Endothelial cell of umbilical vein (primary cell): ENCODE measurements around the gene PAEP. TPM values are rescaled to one million over a fixed set of nuclear protein-coding genes. Genes with fewer than 3 reads are reported as not detected.

Experiments
- BruUV-seq: library from RNA; stranded (reverse); fragments of 400-500 nt; replicated peaks from 2 replicates; lab custom pipeline; 2021; lab: Mats Ljungman, UMichigan
- CTCF ChIA-PET: fragments of 300-600, 350-600 bp; sonication (Branson Sonifier 250); formaldehyde crosslinking; loops from one replicate; lab custom pipeline; 2021; ENCODE audit warnings: antibody characterized with exemption, inconsistent platforms; lab: Charles Lee
- POLR2A ChIA-PET: fragments of 300-600, 350-600 bp; sonication (Branson Sonifier 250); formaldehyde crosslinking; loops from one replicate; lab custom pipeline; 2021; ENCODE audit warnings: antibody characterized with exemption, inconsistent platforms; lab: Charles Lee
- DNase-seq: peaks from one replicate; pipeline ENCODE4 v3.0.0-alpha.2; 2011; ENCODE audit warnings: low read depth, low spot score
- FAIRE-seq: peaks from 2 replicates; lab custom pipeline; 2011; peaks lifted over from hg19 to GRCh38; lab: Jason Lieb, UNC
- H2AFZ ChIP-seq: 2 replicates; pipeline ENCODE4 v1.6.0; 2012; ENCODE audit warnings: low read depth, low read length, control low read depth, inconsistent platforms
- H3K27ac ChIP-seq: 2 replicates; pipeline ENCODE4 v1.5.1; 2011; ENCODE audit warnings: low read depth, mild to moderate bottlenecking, control low read depth, low read length, moderate library complexity; ENCODE audit not compliant: insufficient read depth
- H3K27me3 ChIP-seq, 2 experiments: 2 replicates each; pipeline versions ENCODE4 v1.6.0 to v1.6.1; 2011; ENCODE audit warnings: low read length in 2 of 2, mixed read lengths in 1 of 2; ENCODE audit not compliant: control insufficient read depth in 2 of 2, insufficient read depth in 2 of 2
- H3K36me3 ChIP-seq, 2 experiments: 2 replicates in 1 of 2; 3 replicates in 1 of 2; pipeline ENCODE4 v1.5.1; 2011; ENCODE audit warnings: low read length in 2 of 2, mild to moderate bottlenecking in 1 of 2, moderate library complexity in 1 of 2; ENCODE audit not compliant: control insufficient read depth in 2 of 2, insufficient read depth in 2 of 2; ENCODE audit errors: extremely low read depth in 1 of 2
- H3K4me1 ChIP-seq: 3 replicates; pipeline ENCODE4 v1.5.1; 2011; ENCODE audit warnings: mild to moderate bottlenecking, low read length; ENCODE audit not compliant: control insufficient read depth, insufficient read depth; ENCODE audit errors: extremely low read depth
- H3K4me2 ChIP-seq: 2 replicates; pipeline ENCODE4 v1.6.1; 2011; ENCODE audit warnings: low read length, control low read depth, mixed read lengths; ENCODE audit not compliant: insufficient read depth
- H3K4me3 ChIP-seq, 3 experiments: fragments of 200-600 bp in 1 of 3; sonication (generic), shearing (Covaris generic) in 1 of 3; replicated peaks in 1 of 3; 2 replicates each; pipeline ENCODE4 v1.5.1; 2011 to 2016; ENCODE audit warnings: control low read depth in 3 of 3, low read length in 3 of 3, mild to moderate bottlenecking in 2 of 3, inconsistent platforms in 1 of 3, low read depth in 1 of 3, moderate library complexity in 1 of 3; ENCODE audit not compliant: insufficient read depth in 1 of 3
- H3K79me2 ChIP-seq: 2 replicates; pipeline ENCODE4 v1.6.0; 2012; ENCODE audit warnings: low read length, inconsistent platforms; ENCODE audit not compliant: control insufficient read depth, insufficient read depth
- H3K9ac ChIP-seq: replicated peaks from 2 replicates; pipeline ENCODE3; 2011; ENCODE audit warnings: low read length, control low read depth; ENCODE audit not compliant: insufficient read depth; ENCODE audit errors: extremely low read depth
- H3K9me1 ChIP-seq: replicated peaks from 3 replicates; pipeline ENCODE4 v1.6.0; 2011; ENCODE audit warnings: mild to moderate bottlenecking, low read length; ENCODE audit not compliant: control insufficient read depth, insufficient read depth; ENCODE audit errors: extremely low read depth
- H3K9me3 ChIP-seq: replicated peaks from 2 replicates; pipeline ENCODE4 v1.5.1; 2012; ENCODE audit warnings: low read length, inconsistent platforms; ENCODE audit not compliant: control insufficient read depth, insufficient read depth
- H4K20me1 ChIP-seq: replicated peaks from 2 replicates; pipeline ENCODE3; 2011; ENCODE audit warnings: mild to moderate bottlenecking, low read length; ENCODE audit not compliant: control insufficient read depth, insufficient read depth; ENCODE audit errors: extremely low read depth
- CTCF ChIP-seq, 2 donors: IDR thresholded peaks; 1 replicate in 1 of 2; 2 replicates in 1 of 2; pipeline ENCODE4 v1.5.1; 2011; ENCODE audit warnings: low read length in 2 of 2, mild to moderate bottlenecking in 2 of 2, moderate library complexity in 2 of 2, control low read depth in 1 of 2, inconsistent platforms in 1 of 2, low read depth in 1 of 2; ENCODE audit not compliant: insufficient read depth in 1 of 2; ENCODE audit errors: extremely low read depth in 1 of 2
- EZH2 ChIP-seq: IDR thresholded peaks from 2 replicates; pipeline ENCODE4 v1.6.1; 2012; ENCODE audit warnings: borderline replicate concordance, low read depth, mild to moderate bottlenecking, moderate library complexity, low read length, inconsistent platforms; ENCODE audit not compliant: severe bottlenecking
- FOS ChIP-seq: IDR thresholded peaks from 2 replicates; pipeline ENCODE4 v1.6.1; 2011; ENCODE audit warnings: mild to moderate bottlenecking, low read length, moderate library complexity, borderline replicate concordance; ENCODE audit not compliant: insufficient read depth
- GATA2 ChIP-seq: IDR thresholded peaks from 2 replicates; pipeline ENCODE4 v1.7.0; 2011; ENCODE audit warnings: low read depth, mild to moderate bottlenecking, moderate library complexity, mixed read lengths, low read length; ENCODE audit not compliant: insufficient read length, insufficient read depth
- JUN ChIP-seq: IDR thresholded peaks from 2 replicates; pipeline ENCODE4 v1.6.1; 2011; ENCODE audit warnings: borderline replicate concordance, low read depth; ENCODE audit not compliant: insufficient read length, insufficient read depth
- MAX ChIP-seq: IDR thresholded peaks from 2 replicates; pipeline ENCODE4 v1.6.1; 2011; ENCODE audit not compliant: insufficient read depth, insufficient read length
- MYC ChIP-seq: IDR thresholded peaks from one replicate; pipeline ENCODE4 v1.6.1; 2011; ENCODE audit warnings: mild to moderate bottlenecking, low read depth, low read length
- POLR2A ChIP-seq: IDR thresholded peaks from 2 replicates; pipeline ENCODE4 v1.6.1; 2012; ENCODE audit warnings: low read depth, mild to moderate bottlenecking, control low read depth, low read length
- POLR2AphosphoS5 ChIP-seq: IDR thresholded peaks from 2 replicates; pipeline ENCODE4 v1.6.1; 2012; ENCODE audit warnings: low read depth, mild to moderate bottlenecking, control low read depth, low read length, moderate library complexity; ENCODE audit not compliant: insufficient read depth
- dilution Hi-C: fragments of 300-500 bp; cut with MboI; formaldehyde crosslinking; loops from one replicate; pipeline ENCODE4 v1.15.0; 2019; ENCODE audit warnings: low sequenced_read_pairs; ENCODE audit not compliant: extremely low pct_ligation_motif_present
- intact Hi-C: fragments of 100-400 bp; cut with micrococcal nuclease; formaldehyde crosslinking; loops from one replicate; pipeline ENCODE4 v1.10.0; 2022
- polyA plus RNA-seq, 4 experiments: library from polyadenylated mRNA; depleted of rRNA in 3 of 4; stranded (reverse) in 3 of 4; unstranded in 1 of 4; fragments of >200 nt; gene quantifications; 2 replicates each; pipeline versions ENCODE4 v1.2.1 to v1.2.3, GENCODE V29; 2011 to 2012; ENCODE audit warnings: missing spikeins in 1 of 4
- total RNA-seq: library from RNA; stranded (reverse); gene quantifications from 2 replicates; pipeline ENCODE4 v1.2.3, GENCODE V29; 2021

Gene PAEP
- total and polyA plus RNA-seq, 2 donors (not counting 3 experiments of a cell fraction or from before 2014, with no cell fraction given) = not detected

- dilution Hi-C loops (no loop called here), intact Hi-C loops (no loop called here)
- ChIA-PET CTCF (no interaction called here), POLR2A (no interaction called here)
- Histone ChIP-seq H2AFZ (no peak overlapping the region), H3K9ac (no peak overlapping the region), H3K27ac (no peak overlapping the region), H4K20me1 (no peaks in the 10 kb centered on the region), H3K27me3 (no peaks in the 10 kb centered on the region), H3K9me1 (no peaks in the 10 kb centered on the region), H3K36me3 (no peaks in the 10 kb centered on the region), H3K79me2 (no peaks in the 10 kb centered on the region), H3K4me3 (no peak overlapping the region), H3K4me1 (no peaks in the 10 kb centered on the region), H3K4me2 (no peak overlapping the region), H3K9me3 (no peaks in the 10 kb centered on the region)
- BruUV-seq = no TSS peak
- no peak for DNase-seq
- TF ChIP-seq JUN (no peak), MYC (no peak), GATA2 (no peak), FOS (no peak), MAX (no peak), POLR2A (no peak), EZH2 (no peak), POLR2AphosphoS5 (no peak), CTCF (IDR thresholded peaks at IDR 0.05; ENCODE audit: extremely low read depth in 1 of 2, insufficient read depth in 1 of 2, low read depth in 1 of 2, low read length in 2 of 2) (no peak)
- FAIRE-seq = no peak
These were observed 49.8 kb downstream of the PAEP start for GRCh38 chr9:135611142-135611874.
